ENCODE data around the gene PHYHD1. TPM values are rescaled to one million over a fixed set of nuclear protein-coding genes. Genes with fewer than 3 reads are reported as not detected.

PHYHD1 gene
- total and polyA plus RNA-seq, 2 of the 13 experiments (the other 11 are each of a cell fraction or from before 2014, with no cell fraction given), result 10.6 to 25.3 TPM

DNA sequence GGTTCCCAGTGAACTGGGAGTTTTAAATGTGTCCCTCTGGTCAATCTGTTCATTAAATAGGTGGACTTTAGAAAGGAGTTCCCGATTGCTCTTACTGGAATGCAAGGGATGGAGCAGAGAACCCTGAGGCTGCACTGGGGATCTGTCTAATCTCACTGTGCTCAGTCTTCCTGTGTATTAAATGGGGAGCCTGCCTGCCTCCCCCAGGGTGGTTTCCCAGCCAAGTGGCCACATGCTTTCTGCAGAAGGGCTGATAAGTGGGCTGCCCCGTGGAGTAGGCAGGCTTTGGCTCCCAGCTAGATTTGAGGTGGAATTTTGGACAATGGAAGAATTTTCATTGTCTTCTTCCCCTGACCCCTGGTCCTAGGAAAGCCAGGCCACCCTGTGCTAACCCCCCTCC lies 14.0 kb upstream of the PHYHD1 start:
- ATAC-seq (no peak), DNase-seq (ENCODE audit: low spot score) (no peak), FAIRE-seq (no peak)
- ChIA-PET POLR2A (interaction anchor here (0.6 to 1.0 kb wide), 2 partner anchors 31 to 238 kb away, joined by 3 read pairs; no protein-coding TSS in a partner anchor), CTCF (ENCODE audit: low intra/inter-chr PET ratio, low total read pairs) (no interaction called here)
- in situ Hi-C loops (cut with HindIII; ENCODE audit: extremely low pct_ligation_motif_present, low pct_unique_long_range_greater_than_20kb) (no loop called here), intact Hi-C loops (cut with micrococcal nuclease; ENCODE audit: unreplicated experiment) (no loop called here)
- no peak overlapping the region for H3K9ac ChIP-seq (ENCODE audit: insufficient read depth, low read depth, low read length)
- TF ChIP-seq MAF1 (CRISPR knock-in tag; IDR thresholded peaks at IDR 0.05; ENCODE audit: borderline replicate concordance) (no peak), ZNF441 (CRISPR knock-in tag; IDR thresholded peaks at IDR 0.05; ENCODE audit: borderline replicate concordance) (0 out of 2 replicates have a peak, but pooled peaks have one; percentile 7), ATRX (CRISPR knock-in tag; IDR thresholded peaks at IDR 0.05; ENCODE audit: borderline replicate concordance) (no peak), ZBTB7B (CRISPR knock-in tag; IDR thresholded peaks at IDR 0.05) (no peak), RELA (CRISPR knock-in tag; IDR thresholded peaks at IDR 0.05) (no peak), ZNF761 (CRISPR knock-in tag; conservative IDR thresholded peaks at IDR 0.05) (0 out of 2 replicates have a peak, but pooled peaks have one; percentile 13), DRAP1 (CRISPR knock-in tag; IDR thresholded peaks at IDR 0.05) (no peak), BORCS8-MEF2B (CRISPR knock-in tag; IDR thresholded peaks at IDR 0.05) (no peak), ZBTB7A (CRISPR knock-in tag; IDR thresholded peaks at IDR 0.05) (0 out of 2 replicates have a peak, but pooled peaks have one; percentile 23), ZNF280B (CRISPR knock-in tag; IDR thresholded peaks at IDR 0.05; ENCODE audit: borderline replicate concordance) (no peak)
- TF ChIP-seq, protein P1, sequence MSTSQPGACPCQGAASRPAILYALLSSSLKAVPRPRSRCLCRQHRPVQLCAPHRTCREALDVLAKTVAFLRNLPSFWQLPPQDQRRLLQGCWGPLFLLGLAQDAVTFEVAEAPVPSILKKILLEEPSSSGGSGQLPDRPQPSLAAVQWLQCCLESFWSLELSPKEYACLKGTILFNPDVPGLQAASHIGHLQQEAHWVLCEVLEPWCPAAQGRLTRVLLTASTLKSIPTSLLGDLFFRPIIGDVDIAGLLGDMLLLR (CRISPR knock-in tag; IDR thresholded peaks at IDR 0.05), result no peak
- H3K79me2 ChIP-seq (ENCODE audit: insufficient read depth, low read length), result peaks cover 4% of the 10 kb centered on the region
- H3K27ac ChIP-seq (ENCODE audit: extremely low read length, insufficient read depth, low read length), result peak overlapping the region; percentile 50
- no peak overlapping the region for H2AFZ ChIP-seq (ENCODE audit: low read length)
- WGBS (ENCODE audit: low lambda C conversion rate), result 65% methylated on average over 2 of the region's 2 CpGs
- no peaks in the 10 kb centered on the region for H3K27me3 ChIP-seq (ENCODE audit: control insufficient read depth in 1 of 2, insufficient read depth in 2 of 2, low read length in 2 of 2)
- H3K4me3 ChIP-seq (replicated peaks in 1 of 3; ENCODE audit: insufficient read depth in 1 of 3, low read depth in 2 of 3, low read length in 3 of 3), result no peak overlapping the region
- H3K4me2 ChIP-seq (ENCODE audit: low read depth, low read length), result no peak overlapping the region
- no TSS peak for BruUV-seq (replicated peaks)
- no peaks in the 10 kb centered on the region for H4K20me1 ChIP-seq (ENCODE audit: insufficient read depth, low read length)
- H3K9me3 ChIP-seq (ENCODE audit: low read length), result no peaks in the 10 kb centered on the region
- peaks cover 27 to 44% of the 10 kb centered on the region in 2 experiments for H3K36me3 ChIP-seq (replicated peaks in 1 of 2; ENCODE audit: control insufficient read depth in 1 of 2, insufficient read depth in 2 of 2, low read length in 2 of 2)
- peaks cover 38% of the 10 kb centered on the region for H3K4me1 ChIP-seq (ENCODE audit: insufficient read depth, low read length)
